Retinal pigment epithelial cell (primary cell): ENCODE measurements around the gene C1QA.

Experiments used
- DNase-seq: peaks from one replicate; pipeline ENCODE4 v3.0.0-alpha.2; 2010; ENCODE audit warnings: low read depth
- H3K4me3 ChIP-seq: 2 replicates; pipeline ENCODE4 v1.5.1; 2011; ENCODE audit warnings: mild to moderate bottlenecking, low read length, control low read depth, moderate library complexity
- TF ChIP-seq, protein P1 (sequence below): conservative IDR thresholded peaks from 2 replicates; pipeline ENCODE4 v1.5.1; 2011; ENCODE audit warnings: low read depth, low read length, control low read depth, inconsistent platforms

C1QA gene

DNA sequence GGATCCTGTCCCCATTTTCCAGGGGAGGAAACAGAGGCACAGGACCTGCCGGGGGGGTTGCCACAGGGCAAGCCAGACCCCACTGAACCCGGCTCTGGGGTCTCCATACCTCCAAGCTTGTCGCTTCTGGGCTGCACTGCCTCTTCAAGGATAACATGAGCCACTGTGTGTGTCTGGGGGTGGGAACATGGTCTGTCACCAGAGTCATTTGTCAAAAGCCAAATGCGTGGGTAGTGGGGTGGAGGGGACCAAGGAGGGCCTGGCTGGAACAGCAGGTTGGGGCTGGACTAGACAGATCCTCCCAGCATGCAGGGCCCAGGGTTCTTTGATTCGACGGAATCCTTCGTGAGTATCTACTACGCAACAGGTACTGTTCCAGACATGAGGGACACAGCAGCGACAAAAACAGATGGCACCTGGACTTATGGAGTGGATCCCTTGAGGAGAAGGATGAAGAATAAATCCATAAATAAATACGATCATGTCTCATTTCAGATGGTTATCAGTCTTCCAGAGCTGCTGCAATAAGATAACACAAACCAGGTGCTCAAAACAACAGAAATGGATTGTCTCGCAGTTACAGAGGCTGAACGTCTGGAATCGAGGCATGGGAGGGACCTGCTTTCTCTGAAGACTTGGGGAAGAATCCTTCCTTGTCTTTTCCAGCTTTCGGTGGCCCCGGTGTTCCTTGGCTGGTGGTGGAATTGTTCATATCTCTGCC lies 45.3 kb downstream of the C1QA start:
- TF ChIP-seq, protein P1, sequence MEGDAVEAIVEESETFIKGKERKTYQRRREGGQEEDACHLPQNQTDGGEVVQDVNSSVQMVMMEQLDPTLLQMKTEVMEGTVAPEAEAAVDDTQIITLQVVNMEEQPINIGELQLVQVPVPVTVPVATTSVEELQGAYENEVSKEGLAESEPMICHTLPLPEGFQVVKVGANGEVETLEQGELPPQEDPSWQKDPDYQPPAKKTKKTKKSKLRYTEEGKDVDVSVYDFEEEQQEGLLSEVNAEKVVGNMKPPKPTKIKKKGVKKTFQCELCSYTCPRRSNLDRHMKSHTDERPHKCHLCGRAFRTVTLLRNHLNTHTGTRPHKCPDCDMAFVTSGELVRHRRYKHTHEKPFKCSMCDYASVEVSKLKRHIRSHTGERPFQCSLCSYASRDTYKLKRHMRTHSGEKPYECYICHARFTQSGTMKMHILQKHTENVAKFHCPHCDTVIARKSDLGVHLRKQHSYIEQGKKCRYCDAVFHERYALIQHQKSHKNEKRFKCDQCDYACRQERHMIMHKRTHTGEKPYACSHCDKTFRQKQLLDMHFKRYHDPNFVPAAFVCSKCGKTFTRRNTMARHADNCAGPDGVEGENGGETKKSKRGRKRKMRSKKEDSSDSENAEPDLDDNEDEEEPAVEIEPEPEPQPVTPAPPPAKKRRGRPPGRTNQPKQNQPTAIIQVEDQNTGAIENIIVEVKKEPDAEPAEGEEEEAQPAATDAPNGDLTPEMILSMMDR: no peak
- DNase-seq: no peak
- H3K4me3 ChIP-seq: no peak overlapping the region

DNA sequence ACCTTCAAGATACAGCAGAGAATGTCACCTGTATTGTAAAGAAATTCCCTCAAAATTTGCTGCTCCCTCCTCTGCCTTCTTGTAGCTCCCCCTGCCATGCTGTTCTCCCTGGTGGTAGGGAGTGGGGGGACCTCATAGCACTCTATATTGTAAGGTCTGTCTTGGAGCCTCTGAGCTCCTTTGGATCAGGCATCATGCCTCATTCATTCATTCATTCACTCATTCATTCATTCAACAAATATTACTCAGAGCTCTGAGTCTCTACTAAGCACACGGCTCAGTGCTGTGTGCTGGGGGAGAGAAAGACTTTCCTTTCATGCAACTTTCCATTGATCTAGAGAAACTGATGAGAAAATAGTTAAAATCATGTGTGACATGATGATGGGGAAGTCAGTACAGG lies 47.1 kb downstream of the C1QA start:
- no peak overlapping the region for H3K4me3 ChIP-seq
- no peak for DNase-seq
- TF ChIP-seq, protein P1: no peak

DNA sequence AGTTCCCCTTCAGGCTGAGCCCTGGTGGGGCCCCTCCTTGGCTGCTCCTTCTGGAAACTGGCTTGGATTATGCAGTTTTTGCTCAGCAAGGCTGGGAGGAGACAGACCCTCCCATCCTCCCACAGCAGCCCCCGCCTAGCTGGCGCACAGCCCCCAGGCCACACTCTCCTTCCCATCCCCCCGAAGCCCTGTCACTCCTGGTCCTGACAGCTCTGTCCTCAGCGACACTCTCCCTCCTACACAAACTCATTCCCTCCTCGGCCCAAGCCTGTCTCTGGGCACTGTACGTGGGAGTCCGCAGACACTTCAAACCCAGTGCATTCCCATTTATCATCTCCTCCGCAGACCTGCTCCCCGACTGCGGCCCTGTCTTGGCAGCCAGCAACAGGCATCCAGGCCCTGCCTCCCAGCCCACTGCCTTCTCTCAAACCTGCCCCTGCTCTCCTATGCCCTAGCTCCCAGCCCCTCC lies 49.2 kb downstream of the C1QA start:
- H3K4me3 ChIP-seq: no peak overlapping the region
- DNase-seq: no peak
- TF ChIP-seq, protein P1: no peak

DNA sequence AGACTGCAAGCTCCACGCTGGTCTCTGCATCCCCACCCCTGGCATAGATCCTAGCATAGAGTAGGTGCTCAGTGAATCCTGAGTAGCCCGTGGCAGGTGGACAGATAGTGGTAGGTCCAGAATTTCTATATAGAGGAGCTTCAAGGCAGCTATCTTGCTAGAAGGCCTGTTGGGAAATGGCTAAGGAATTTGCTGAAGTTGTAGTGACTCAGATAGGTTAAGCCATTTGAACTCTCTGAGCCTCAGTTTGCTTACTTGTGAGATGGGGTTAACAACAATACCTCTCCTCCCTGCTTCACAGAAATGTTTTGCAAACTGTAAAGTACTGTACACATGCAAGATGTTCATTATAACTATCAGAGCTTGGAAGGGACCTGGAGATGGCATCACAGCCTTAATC lies 50.8 kb downstream of the C1QA start:
- DNase-seq: no peak
- no peak overlapping the region for H3K4me3 ChIP-seq
- TF ChIP-seq, protein P1: no peak

DNA sequence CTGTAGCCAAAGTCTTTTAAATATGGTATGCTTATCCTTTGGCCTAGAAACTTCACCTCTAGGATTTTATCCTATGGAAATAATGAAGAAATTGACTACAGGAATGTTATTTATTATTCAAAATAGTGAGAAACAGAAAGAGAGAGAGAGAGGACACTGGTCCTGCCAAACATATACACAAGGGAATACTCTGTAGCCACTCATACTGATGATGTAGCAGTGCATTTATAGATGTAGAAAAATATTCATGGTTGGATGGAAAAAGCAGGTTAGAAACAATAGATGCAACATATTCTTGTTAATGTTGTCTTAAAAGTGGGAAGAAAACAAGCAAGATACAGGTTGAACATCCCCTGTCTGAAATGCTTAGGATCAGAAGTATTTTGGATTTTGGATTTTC lies 52.0 kb downstream of the C1QA start:
- TF ChIP-seq, protein P1: no peak
- DNase-seq: no peak
- no peak overlapping the region for H3K4me3 ChIP-seq
